HG03025 (cell line): Measurements from ENCODE around the gene FAM53B.

Experiments
- ATAC-seq: cut with Tn5 transposase; IDR thresholded peaks from one replicate; pipeline ENCODE4 v1.9.1; 2021; ENCODE audit warnings: mild to moderate bottlenecking, moderate library complexity; ENCODE audit not compliant: unreplicated experiment, low FRiP score

FAM53B gene

DNA sequence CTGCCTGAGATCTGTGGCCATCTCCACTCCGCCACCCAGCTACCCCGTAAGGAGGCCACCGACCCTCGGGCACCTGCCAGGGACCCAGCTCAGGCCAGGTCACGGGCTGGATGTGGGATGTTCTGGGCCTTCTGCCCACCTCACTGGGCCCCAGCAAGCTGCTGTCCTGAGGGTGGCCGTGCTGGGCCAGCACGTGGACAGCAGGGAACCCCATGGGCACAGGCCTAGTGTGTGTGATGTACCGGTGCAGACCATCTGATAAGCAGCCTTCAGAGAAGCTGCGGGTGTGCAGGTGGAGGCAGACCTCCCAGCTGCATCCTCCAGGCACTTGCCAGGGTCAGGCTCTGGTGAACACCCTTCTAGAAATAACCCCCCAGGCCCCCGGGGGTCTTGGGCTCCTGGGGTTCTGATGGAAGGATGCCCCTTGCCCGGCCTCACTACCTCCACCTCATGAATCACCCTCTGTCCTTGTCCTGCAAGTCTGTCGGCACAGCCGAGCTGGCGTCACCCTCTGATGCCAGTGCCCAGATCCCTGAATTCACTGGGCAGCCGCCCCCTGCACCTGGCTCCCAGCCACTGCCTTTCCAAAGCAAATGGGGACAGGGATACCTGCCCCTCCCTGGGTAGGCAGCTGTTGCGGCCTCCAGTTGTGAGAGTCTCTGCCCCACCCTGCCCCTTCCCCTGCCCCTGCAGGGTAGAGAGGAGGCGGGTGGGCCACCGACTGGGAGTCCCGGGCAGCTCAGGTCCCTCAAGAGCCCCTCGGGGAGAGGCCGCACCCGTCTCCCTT is 139.8 kb downstream of the FAM53B start:
- ATAC-seq = no peak

DNA sequence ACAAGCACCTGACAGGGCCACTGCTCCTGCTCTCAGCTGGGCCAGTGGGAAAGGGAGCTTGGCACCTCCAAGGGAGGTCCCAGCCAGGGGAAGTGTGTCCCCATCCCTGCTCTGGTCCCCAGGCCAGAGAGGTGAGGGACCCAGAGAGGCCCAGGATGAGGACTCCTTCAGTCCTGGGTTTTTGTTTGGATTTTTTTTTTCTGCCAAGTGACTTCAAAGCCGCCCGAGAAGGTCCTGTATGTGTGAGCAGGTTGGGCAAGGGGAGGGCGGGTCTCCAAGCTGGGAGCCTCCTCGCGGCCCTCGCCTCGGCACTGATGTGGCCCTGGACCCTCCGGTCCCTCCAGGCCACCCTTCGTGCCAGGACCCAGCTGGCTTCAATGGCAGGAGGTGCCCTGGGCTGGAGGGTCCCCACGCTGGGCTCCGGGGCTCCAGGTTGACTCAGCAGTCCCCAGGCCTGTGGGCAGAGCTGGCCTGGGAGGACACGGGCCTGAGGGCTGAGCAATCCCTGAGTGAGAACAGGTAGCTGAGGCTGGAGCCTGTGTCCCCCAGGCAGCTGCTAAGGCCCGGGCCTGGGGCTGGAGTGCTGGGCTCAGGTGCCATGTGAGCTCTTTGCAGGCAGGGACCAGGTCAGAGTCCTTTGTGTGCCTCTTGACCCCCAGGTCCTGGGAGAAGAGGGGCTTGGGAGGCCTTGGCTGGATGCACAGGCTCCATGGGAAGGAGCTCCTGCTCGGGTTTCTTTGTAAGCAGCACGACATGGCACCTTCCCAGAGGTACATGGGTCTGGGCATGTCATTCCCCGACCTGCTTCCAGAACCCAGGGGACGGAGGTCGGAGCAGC is 140.6 kb downstream of the FAM53B start:
- ATAC-seq = no peak

DNA sequence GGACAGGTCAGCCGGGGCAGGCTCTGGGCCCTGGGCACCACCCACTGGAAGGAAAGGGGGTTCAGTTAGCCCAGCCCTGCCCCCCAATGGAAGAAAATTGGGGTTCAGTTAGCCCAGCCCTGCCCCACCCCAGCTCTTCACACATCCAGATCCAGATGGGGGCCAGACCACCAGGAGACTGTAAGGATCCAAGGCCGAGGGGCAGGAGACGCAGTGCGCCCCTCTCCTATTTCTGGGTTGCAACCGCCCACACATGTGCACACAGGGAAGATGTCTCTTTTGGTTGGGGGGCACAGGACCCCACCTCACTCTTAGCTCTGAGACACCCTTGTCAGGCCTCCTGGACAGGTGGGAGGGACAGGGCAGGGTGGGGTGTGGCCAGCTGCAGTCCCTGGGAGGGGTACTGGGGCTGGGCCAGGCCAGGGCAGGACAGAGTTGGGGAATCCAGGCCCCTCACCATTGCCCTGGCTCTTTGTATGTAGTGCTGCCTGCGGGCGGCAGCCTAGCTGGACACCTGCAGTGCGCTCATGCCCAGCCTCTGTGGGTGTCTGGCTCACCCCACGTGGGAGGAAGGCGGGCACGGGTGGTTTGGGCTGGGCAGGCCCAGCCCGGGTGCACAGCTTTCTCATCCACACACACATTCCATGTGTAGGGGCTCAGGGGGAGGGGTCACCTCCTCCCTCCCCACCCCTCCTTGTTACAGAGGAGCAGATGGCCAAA is 141.4 kb downstream of the FAM53B start:
- no peak for ATAC-seq

DNA sequence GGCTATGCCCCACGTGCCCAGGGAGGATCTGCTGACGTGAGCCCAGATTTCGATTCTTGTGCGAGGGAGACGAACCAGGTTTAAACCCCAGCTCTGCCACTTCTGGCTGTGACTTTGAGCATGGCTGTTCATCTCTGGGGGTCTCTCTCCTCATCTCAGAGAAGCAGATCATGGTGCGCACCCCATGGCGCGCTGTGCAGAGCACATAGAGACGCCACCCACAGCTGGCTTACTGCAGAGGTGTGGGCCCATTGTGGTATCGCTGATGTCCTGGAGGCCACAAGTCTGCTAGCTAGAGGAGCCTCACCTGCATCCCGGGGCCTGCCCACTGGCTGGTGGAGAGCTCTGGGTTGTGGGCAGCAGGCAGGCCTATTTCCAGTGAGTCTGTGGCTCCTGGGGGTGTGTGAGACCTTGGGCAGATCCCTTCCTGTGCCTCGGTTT is 142.0 kb downstream of the FAM53B start:
- no peak for ATAC-seq

DNA sequence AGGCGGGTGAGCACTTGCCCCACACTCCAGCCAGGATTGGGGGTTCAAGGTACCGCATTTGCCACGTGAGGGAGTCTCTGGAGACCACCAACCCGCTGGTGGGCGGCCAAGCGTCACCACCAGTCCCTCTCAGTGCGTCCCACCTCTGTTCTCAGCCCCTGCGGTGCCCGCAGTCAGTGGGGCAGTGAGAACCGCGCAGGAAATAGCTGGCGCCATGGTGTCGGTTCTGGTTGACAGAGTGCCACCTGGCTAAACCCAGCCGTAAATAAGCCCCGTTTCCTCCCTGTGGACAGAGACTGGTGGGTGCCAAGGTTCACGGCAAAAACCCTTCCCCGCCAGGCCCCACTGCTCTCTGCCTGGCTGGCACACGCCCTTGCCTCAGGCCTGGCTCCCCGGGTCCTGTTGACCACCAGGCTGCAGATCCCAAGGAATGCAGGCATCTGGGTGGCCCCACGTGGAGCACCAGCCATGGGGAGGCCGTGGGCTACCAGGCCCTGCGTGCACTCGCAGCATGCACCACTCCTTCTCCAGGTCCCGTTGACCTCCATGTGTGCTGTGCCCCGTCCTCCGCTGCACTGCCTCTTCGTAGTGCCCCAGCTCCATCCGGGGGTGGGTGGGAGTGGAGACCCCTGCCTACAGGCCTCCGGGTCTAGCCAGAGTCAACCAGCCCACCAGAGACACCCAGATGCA is 142.6 kb downstream of the FAM53B start:
- ATAC-seq = no peak

DNA sequence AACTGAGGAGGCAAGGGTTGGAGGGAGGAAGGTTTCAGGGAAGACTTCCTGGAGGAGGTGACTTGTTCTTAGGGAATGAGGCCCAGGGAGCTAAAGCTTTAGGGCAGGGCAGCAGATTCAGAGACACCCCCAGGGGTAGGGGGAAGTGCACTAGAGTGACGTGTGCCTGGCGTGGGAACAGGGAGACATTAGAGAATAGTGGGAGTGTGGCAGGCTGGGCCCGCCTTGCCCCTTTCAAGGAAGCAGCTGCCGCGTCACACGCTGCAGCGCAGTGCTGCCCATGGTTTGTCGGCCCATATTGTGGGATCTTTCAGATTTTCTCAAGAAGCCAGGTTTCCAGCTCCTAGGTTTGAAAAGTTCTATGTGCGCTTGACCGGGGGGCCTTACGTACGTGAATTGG is 143.2 kb downstream of the FAM53B start:
- no peak for ATAC-seq

DNA sequence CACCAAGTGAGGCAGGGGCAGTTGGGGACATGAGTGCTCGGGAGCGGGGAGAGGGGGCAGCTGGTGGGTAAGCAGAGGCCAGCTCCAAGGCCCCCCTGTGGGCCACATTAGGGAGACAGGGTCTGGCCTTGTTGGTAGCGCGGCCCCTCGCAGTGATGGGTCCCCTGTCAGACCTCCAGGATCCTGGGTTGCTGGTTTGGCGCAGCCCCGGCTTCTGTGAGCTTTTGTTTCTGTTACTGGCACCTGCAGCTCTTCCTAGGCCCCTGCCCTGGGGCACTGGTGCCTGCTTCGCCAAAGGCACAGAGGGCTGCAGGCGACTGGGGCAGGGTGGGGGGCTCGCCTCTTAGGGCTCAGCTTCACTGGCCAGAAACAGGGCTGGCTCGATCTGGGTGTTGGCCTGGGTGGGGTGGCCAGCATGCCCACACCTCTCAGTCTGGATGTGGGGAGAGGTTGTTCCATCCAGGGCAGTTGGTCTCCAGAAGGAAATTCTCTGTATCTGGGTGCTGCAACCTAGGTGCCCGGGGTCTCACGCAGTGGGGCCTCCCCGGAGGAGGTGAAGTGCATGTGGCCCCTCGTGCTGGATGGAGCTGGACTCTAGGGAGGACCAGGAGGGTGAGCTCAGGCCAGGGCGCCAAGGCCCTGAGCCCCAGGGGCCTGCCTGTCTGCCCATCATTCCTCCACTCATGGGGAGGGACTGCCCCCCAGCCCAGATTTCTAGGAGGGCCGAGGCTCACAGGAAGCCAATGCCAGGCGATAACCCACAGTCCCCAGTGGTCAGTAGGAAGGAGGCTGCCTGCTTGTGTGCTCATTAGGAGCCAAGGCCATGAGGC is 143.9 kb downstream of the FAM53B start:
- ATAC-seq = no peak

DNA sequence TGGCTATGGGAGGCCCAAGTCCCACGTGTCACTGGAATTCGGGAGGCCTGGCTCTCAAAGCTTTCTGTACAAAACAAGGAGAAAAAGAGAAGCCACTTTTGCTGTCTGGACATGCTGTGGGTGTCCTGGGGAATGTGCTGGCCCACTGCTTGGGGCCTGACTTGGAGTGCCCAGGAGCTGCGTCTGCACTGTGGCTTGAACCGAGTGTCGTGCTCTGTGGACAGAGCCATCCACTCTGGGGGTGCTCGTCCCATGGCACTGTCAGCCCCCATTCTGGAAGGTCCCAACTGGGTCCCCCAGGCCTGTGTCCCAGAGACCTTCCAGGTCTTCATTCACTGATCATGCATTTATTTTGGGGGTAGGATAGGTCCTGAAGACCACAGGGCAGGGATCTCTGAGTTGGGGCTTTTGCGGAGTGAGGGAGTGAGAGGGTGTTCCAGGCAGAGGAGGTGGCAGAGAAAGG is 144.6 kb downstream of the FAM53B start:
- ATAC-seq = no peak

DNA sequence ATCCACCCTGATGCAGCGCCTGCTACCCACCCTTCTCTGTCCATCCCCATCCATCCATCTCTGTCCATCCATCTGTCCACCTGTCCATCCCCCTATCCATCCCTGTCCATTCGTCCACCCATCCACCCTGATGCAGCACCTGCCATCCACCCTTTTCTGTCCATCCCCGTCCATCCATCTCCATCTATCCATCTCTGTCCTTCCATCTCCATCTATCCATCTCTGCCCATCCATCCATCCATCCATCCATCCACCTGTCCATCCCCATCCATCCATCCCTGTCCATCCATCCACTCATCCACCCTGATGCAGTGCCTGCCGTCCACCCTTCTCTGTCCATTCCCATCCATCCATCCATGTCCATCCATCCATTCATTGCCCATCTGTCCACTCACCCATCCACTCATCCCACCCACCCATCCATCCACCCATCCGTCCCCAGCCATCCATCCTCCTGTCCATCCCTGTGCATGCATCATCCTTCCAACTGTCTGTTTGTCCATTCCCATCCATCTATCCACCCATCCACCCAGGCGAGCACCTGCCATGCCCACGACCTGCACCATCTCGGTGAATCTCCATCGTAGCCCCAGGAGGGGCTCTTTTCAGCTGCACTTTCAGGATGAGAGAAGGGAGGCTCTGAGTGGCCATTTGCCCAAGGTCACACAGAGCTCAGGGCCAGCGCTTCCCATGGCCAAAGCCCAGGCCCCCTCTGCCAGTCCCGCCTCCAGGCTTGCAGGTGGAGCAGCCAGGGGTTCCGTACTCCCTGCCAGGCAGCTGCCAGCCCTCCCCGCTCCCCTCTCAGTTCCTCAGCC is 145.2 kb downstream of the FAM53B start:
- no peak for ATAC-seq

DNA sequence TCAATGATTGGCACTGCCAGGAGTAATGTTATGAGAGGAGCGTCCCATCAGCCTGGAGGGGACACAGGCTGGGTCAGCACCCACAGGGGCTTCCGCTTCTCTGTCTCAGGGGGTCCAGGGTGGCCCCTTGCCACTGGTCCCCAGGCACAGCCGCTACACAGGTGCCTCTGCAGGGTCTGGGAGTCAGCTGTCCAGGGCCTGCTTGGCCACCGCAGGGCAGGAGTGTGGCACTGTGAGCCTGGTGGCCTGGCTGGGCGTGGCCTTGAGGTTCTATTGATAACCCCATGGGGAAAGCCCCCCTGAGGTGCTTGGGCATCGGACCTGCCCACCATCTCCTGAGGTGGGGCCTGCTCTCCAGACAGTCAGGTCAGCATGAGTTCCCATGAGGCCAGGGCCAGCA is 146.0 kb downstream of the FAM53B start:
- no peak for ATAC-seq

DNA sequence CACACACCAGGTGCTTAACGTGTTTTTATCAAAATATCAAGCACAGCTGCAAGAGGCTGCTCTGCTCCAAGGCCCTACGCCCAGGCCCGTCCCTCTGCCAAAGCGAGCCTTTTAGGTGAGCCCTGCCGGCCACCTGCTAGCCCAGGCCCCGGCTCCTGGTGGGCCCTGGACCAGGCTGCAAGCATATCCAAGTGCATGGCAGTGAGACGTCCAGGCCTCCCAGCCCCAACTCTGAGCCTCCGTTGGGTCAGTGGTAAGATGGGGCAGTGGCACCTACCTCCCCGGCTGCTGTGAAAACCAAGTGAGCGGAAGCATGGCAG is 146.4 kb downstream of the FAM53B start:
- ATAC-seq = no peak

DNA sequence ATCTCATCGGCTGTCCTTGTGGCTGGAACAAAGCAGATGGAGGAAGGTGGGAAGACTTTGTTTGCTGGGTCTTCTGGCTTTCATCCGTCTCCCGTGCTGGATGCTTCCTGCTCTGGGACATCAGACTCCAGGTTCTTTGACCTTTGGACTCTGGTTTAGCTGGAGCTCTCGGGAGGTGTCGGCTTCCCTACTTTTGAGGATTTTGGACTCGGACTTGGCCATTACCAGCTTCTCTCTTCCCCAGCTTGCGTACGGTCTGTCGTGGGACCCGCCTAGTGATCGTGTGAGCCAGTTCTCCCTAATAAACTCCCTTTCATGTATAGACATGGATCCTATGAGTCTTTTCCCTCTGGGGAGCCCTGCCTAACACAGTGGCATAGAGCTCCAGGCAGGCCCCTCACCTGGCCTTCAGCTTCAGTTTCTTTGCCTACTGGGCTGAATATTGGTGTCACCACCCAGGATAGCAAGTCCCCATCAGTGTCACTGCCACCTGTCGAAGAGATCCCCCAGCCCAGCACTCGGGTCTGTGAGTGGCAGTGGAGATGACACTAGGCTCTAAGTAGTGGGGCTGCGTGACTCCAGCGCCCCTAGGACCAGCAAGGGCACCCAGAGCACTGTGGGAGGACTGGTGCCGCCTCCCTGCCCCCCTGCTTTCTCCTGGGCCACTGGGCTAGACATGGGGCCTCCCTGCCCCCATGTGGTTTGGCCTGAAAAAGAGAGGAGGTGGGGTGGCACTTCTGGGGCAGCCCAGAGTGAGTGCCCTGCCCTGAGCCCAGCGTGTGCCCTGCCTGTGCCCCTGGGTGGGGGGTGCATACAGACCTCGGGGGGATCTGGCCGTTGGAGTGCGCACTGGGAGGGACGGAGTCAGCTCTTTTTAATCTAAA is 147.0 kb downstream of the FAM53B start:
- no peak for ATAC-seq

DNA sequence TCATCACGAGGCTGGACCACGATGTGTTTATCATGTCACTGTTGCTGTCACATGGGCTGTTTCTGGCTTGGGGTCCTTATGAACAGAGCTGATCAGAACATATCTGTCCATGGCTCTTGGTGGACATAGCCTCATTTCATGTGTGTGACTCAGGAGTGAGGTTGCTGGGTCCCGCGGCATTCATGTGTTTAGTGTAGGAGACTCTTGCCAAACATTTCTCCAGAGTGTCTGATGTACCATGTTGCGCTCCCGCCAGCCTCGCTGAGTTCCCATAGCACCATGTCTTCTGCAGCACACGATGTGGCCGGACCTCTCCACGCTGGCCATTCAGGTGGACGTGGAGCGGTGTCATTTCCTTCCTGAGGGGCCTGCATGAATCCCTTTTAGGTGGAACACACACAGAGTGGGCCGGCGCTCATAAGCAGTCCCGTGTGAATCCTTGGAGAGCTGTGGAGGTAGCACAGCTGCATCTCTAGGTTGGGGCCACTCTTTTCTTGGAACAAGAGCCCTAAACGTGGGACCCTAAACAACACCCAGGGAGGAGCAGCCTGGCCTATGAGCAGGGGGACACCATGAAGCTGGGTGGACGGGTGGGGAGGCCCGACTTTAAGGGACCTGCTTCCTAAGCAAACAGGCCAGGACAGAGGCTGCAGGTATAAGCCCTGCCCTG is 147.9 kb downstream of the FAM53B start:
- no peak for ATAC-seq

DNA sequence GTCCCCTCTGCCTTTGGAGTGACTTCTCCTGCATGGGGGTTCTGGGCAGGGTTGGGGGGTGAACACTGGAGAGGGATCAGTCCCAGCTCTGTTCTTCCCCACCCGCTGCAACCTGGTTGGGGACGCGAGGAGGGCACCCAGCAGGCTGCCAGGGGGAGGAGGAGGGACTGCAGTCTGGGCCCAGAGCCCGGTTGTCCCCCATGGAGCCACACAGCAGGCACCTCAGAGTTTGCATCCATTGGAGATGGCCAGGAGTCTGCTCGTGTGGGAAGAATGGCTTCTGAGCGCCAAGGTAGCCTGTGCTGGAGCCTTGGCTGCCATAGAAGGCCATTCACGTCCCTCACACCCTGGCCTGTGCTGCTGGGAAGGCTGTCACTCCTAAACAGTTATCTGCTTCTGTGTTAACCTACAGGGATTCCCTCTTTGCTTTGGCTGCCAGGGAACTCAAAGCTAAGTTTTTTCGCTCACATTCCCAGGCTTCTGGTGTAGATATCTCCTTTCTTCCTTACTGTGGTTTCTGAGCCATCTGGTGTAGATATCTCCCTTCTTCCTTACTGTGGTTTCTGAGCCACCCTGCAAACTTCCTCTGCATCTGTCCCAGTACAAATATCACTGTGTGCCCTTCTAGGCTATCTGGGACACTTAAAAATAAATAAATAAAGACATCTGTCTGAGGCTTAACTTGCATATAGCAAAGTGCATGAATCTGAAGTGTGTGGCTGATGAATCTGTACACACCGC is 148.9 kb downstream of the FAM53B start:
- no peak for ATAC-seq

DNA sequence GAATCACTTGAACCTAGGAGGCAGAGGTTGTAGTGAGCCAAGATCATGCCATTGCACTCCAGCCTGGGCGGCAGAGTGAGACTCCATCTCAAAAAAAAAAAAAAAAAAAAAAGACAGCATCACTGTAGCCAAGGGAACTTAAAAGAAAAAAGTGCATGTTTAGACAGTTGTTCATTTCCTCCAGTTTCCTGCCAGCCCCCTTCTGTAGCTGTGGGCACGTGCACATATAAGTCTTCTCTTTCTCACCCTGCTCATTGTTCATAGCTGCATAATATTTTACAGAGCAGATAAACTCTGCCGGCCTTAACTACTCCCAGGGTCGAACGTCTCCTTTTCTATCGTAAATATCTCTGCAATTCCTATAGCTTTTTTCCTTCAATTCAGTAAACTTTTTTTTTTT is 149.9 kb downstream of the FAM53B start:
- ATAC-seq = no peak

DNA sequence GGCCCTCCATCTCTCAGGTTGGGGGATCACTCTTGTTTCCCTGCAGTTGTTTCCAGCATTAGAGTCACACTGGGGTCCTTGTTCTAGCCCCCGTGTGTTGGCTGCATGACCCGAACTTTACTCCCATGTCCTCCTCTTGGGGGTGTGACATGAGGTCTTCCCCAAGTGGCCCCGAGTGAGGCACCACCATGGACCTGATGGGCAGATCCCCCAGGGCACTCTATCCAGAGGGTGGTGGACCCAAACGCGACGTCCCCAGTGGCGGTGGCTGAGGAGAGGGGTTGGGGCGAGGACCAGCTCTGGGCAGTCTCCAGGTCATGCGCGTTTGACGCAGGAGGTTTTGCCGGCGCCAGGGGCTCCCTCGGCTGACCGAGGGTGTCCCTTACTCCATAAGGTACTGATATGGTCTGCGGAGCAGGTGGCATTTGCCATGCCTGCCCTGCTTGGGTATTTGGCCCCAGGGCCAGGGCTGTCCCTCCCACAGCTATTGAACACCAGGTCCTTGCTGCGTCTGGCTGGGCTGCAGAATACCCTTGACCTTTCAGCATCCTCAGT is 150.7 kb downstream of the FAM53B start:
- no peak for ATAC-seq
